Transverse colon (tissue), 4 donors: Measurements from ENCODE around the gene VIP. TPM values are rescaled to one million over a fixed set of nuclear protein-coding genes. Genes with fewer than 3 reads are reported as not detected.
"Not testable (repeated sequence)": the region's sequence is repeated elsewhere in the genome, so short reads cannot be mapped to it uniquely, and the experiment has no call there.

ENCODE experiments used
- DNase-seq: peaks from one replicate; pipeline ENCODE4 v3.0.0-alpha.2; 2019
- H3K27ac ChIP-seq, 4 donors: fragments of 200-600 bp; sonication (generic); 2 replicates each; pipeline ENCODE4 v1.5.1; 2016 to 2018; ENCODE audit warnings: inconsistent platforms in 4 of 4
- H3K27me3 ChIP-seq: fragments of 200-600 bp; sonication (generic); 2 replicates; pipeline ENCODE4 v1.5.1; 2017; ENCODE audit warnings: inconsistent platforms
- H3K36me3 ChIP-seq, 4 donors: fragments of 200-600 bp; sonication (generic); 2 replicates each; pipeline ENCODE4 v1.5.1; 2017 to 2019; ENCODE audit warnings: inconsistent platforms in 4 of 4
- H3K4me1 ChIP-seq, 4 donors: fragments of 200-600 bp; sonication (generic); 2 replicates each; pipeline ENCODE4 v1.5.1; 2017 to 2020; ENCODE audit warnings: inconsistent platforms in 4 of 4
- H3K4me3 ChIP-seq, 4 donors: fragments of 200-600 bp; sonication (generic); 1 replicate in 1 of 4; 2 replicates in 3 of 4; pipeline versions ENCODE4 v1.5.1 to v1.6.1; 2017 to 2019; ENCODE audit warnings: inconsistent platforms in 4 of 4
- H3K9me3 ChIP-seq, 2 donors: fragments of 200-600 bp; sonication (generic); 2 replicates each; pipeline ENCODE4 v1.5.1; 2017 to 2019; ENCODE audit warnings: inconsistent platforms in 2 of 2
- CTCF ChIP-seq, 5 experiments: fragments of 200-600 bp in 3 of 5; fragments of 450-650 bp in 2 of 5; sonication (generic) in 3 of 5; IDR thresholded peaks; 1 replicate in 2 of 5; 2 replicates in 3 of 5; pipeline ENCODE4 v1.5.1; 2016 to 2017; ENCODE audit warnings: antibody characterized with exemption in 5 of 5, inconsistent platforms in 3 of 5, mild to moderate bottlenecking in 2 of 5, moderate library complexity in 1 of 5
- EP300 ChIP-seq: sonication (generic); formaldehyde crosslinking; IDR thresholded peaks from one replicate; pipeline ENCODE4 v1.6.1; 2017; ENCODE audit warnings: antibody characterized with exemption, low read depth
- POLR2A ChIP-seq: fragments of 450-650 bp; IDR thresholded peaks from one replicate; pipeline ENCODE4 v1.6.1; 2016; ENCODE audit warnings: antibody characterized with exemption, mild to moderate bottlenecking, moderate library complexity
- POLR2AphosphoS5 ChIP-seq, 3 donors: sonication (generic); formaldehyde crosslinking; IDR thresholded peaks; one replicate each; pipeline ENCODE4 v1.6.1; 2016; ENCODE audit warnings: antibody characterized with exemption in 3 of 3
- WGBS, 2 donors: methylation state at CpG; one replicate each; pipeline ENCODE4 v1.1.5; 2018; ENCODE audit warnings: low coverage in 1 of 2; 5-methylcytosine and 5-hydroxymethylcytosine counted together
- in situ Hi-C, 4 donors: fragments of 200-750 bp; cut with MboI; loops; one replicate each; pipeline versions ENCODE4 v1.15.0 to v1.15.1; 2017; ENCODE audit warnings: low sequenced_read_pairs in 3 of 4, low pct_ligation_motif_present in 1 of 4, low pct_unique_long_range_greater_than_20kb in 1 of 4
- intact Hi-C: fragments of 100-400 bp; cut with DNase I; formaldehyde crosslinking; loops from one replicate; pipeline ENCODE4 v1.15.1; 2023; ENCODE audit warnings: low total_unique reads
- total RNA-seq, 4 donors: library from RNA; depleted of rRNA; stranded (reverse); fragments of >200 nt; gene quantifications; one replicate each; pipeline ENCODE4 v1.1.0, GENCODE V29; 2016

Gene VIP
- 10 to 100 TPM; 12.8 to 24.1 (median 19.6) TPM for total RNA-seq

- in situ Hi-C loops (no loop called here), intact Hi-C loops (no loop called here)
- Histone ChIP-seq H3K4me3 (no peak within 1 kb of the TSS), H3K36me3 (no peaks in the 10 kb centered on the region), H3K4me1 (no peaks in the 10 kb centered on the region), H3K27me3 (no peaks in the 10 kb centered on the region), H3K9me3 (no peaks in the 10 kb centered on the region), H3K27ac (no peak within 1 kb of the TSS)
- TF ChIP-seq CTCF (IDR thresholded peaks at IDR 0.05) (no peak), EP300 (no peak), POLR2AphosphoS5 (IDR thresholded peaks at IDR 0.05) (no peak), POLR2A (no peak)
- WGBS, 2 donors, result 15 to 20% methylated on average over 2 to 5 of the region's 5 CpGs
- no peak for DNase-seq
Measured at GRCh38 chr6:152750694-152751093, at the start of gene VIP. Gene VIP (plus strand): TSS chr6:152750797. CDS start chr6:152752178, 1,381 bp downstream.

DNA sequence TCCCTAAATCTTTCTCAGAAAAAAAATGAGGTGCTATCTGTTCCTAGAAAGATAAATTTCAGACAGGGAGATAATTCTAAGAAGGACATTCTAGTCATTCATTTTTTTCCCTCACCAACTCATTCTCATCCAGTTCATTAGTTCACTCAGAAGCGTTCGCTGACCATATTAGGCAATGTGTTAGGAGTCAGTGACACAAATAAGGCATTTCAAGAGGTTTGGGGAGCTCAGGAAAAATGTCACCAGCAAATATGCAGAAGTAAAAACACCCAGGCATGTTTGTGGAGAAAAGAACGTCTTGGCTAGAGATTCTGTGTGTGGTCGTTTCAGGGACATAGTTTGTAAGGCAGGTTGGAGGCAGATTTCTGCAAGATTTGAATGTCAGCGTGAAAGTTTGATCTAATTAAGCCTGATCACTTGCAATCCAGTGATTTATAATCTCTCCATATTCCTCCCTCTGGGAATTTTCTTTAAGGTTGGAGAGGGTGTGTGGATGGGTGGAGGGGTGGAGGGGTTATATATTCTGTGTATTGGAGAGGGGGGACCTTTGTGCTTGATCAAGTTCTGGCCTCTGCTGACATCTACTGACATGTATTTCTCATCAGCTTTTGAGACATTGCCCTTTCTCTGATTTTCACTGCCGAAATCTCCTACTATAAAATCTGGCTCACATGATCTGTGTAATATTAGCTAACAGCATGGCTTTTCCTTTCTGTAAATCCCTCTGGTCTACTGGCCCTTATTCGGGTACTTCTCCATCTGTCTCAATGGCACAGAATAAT lies 49.3 kb upstream of the VIP start:
- Histone ChIP-seq H3K27me3 (peaks cover 3% of the 10 kb centered on the region), H3K4me1 (no peaks in the 10 kb centered on the region), H3K36me3 (no peaks in the 10 kb centered on the region), H3K9me3 (no peaks in the 10 kb centered on the region), H3K4me3 (no peak overlapping the region), H3K27ac (no peak overlapping the region)
- in situ Hi-C loops (no loop called here), intact Hi-C loops (no loop called here)
- no peak for DNase-seq
- WGBS, 2 donors, result 33 to 46% methylated on average over 4 to 7 of the region's 7 CpGs
- TF ChIP-seq EP300 (no peak), POLR2AphosphoS5 (IDR thresholded peaks at IDR 0.05) (no peak), POLR2A (no peak), CTCF (IDR thresholded peaks at IDR 0.05) (no peak)

GRCh38 chr6:152701863-152702401 lies 48.7 kb upstream of the VIP start:
- 37 to 54% methylated on average over 4 of the region's 4 CpGs for WGBS, 2 donors
- no peak for TF ChIP-seq EP300
- TF ChIP-seq POLR2AphosphoS5 (IDR thresholded peaks at IDR 0.05), result no peak
- no peak for TF ChIP-seq POLR2A
- TF ChIP-seq CTCF (IDR thresholded peaks at IDR 0.05), result no peak
- Histone ChIP-seq H3K27me3 (peaks cover 3% of the 10 kb centered on the region), H3K36me3 (no peaks in the 10 kb centered on the region), H3K4me1 (no peaks in the 10 kb centered on the region), H3K4me3 (no peak overlapping the region), H3K9me3 (no peaks in the 10 kb centered on the region), H3K27ac (no peak overlapping the region)
- no peak for DNase-seq
- in situ Hi-C loops, result no loop called here
- intact Hi-C loops, result no loop called here

DNA sequence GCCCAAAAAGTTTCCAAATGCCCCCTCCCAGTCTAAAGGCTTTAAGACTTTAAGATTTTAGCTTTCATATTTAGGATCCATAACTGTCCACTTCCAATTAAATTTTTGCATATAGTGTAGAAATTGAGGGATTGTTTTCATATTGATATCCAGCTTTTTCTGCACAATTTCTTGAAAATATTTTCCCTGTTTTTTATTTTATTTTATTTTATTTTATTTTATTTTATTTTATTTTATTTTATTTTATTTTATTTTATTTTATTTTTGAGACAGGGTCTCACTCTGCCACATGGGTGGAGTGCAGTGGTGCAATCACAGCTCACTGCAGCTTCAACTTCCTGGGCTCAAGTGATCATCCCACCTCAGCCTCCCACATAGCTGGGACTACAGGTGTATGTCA lies 46.8 kb upstream of the VIP start:
- in situ Hi-C loops, H3K4me1 ChIP-seq, DNase-seq, H3K36me3 ChIP-seq, intact Hi-C loops, H3K4me3 ChIP-seq, H3K27me3 ChIP-seq, H3K27ac ChIP-seq, H3K9me3 ChIP-seq: not testable (repeated sequence)

- 71 to 85% methylated on average over 2 of the region's 2 CpGs for WGBS, 2 donors
- in situ Hi-C loops (no loop called here), intact Hi-C loops (no loop called here)
- Histone ChIP-seq H3K36me3 (no peaks in the 10 kb centered on the region), H3K27me3 (peaks cover under 1% of the 10 kb centered on the region), H3K9me3 (peaks cover 6 to 8% of the 10 kb centered on the region in 2 donors), H3K4me1 (no peaks in the 10 kb centered on the region), H3K4me3 (no peak overlapping the region), H3K27ac (no peak overlapping the region)
- no peak for DNase-seq
- TF ChIP-seq POLR2AphosphoS5 (IDR thresholded peaks at IDR 0.05), result no peak
- no peak for TF ChIP-seq EP300
- TF ChIP-seq POLR2A, result no peak
- no peak for TF ChIP-seq CTCF (IDR thresholded peaks at IDR 0.05)
Measured at GRCh38 chr6:152705327-152705726, 45.3 kb upstream of the VIP start.
